Caco-2 (cell line): ENCODE data around the gene CFAP141. TPM values are rescaled to one million over a fixed set of nuclear protein-coding genes. Genes with fewer than 3 reads are reported as not detected.
"Not testable (repeated sequence)": the region's sequence is repeated elsewhere in the genome, so short reads cannot be mapped to it uniquely, and the experiment has no call there.

Experiments
- BruUV-seq: library from RNA; stranded (reverse); fragments of 400-500 nt; replicated peaks from 2 replicates; lab custom pipeline; 2021; lab: Mats Ljungman, UMichigan
- CTCF ChIA-PET: fragments of 300-600 bp; sonication (Branson Sonifier 250); formaldehyde crosslinking; loops from one replicate; lab custom pipeline; 2022; ENCODE audit warnings: antibody characterized with exemption; lab: Charles Lee
- POLR2A ChIA-PET: fragments of 300-600 bp; sonication (Branson Sonifier 250); formaldehyde crosslinking; loops from one replicate; lab custom pipeline; 2022; ENCODE audit warnings: antibody characterized with exemption; lab: Charles Lee
- DNase-seq, 2 experiments: peaks; one replicate each; pipeline versions ENCODE4 v3.0.0 to v3.0.0-alpha.2; 2020 to 2022
- H3K27me3 ChIP-seq: replicated peaks from 2 replicates; pipeline ENCODE4 v1.6.0; 2011; ENCODE audit warnings: low read length; ENCODE audit not compliant: control insufficient read depth, insufficient read depth
- H3K36me3 ChIP-seq: 2 replicates; pipeline ENCODE4 v1.5.1; 2011; ENCODE audit warnings: low read length; ENCODE audit not compliant: control insufficient read depth, insufficient read depth
- H3K4me1 ChIP-seq: fragments of 250-450 bp; sonication (Bioruptor Pico); 2 replicates; pipeline ENCODE4 v1.5.1; 2020; ENCODE audit warnings: mild to moderate bottlenecking
- H3K4me3 ChIP-seq: 2 replicates; pipeline ENCODE4 v1.5.1; 2011; ENCODE audit warnings: low read depth, mild to moderate bottlenecking, control low read depth, low read length
- H3K9me3 ChIP-seq: fragments of 250-450 bp; sonication (Bioruptor Pico); 2 replicates; pipeline ENCODE4 v1.5.1; 2020; ENCODE audit warnings: mild to moderate bottlenecking, moderate library complexity
- H3K27ac Mint-ChIP-seq: one replicate; pipeline ENCODE4 v1.8.0; 2022; ENCODE audit warnings: mixed read lengths; ENCODE audit not compliant: unreplicated experiment
- H3K27me3 Mint-ChIP-seq: one replicate; pipeline ENCODE4 v1.8.0; 2022; ENCODE audit warnings: mixed read lengths; ENCODE audit not compliant: insufficient read depth, unreplicated experiment
- H3K36me3 Mint-ChIP-seq: one replicate; pipeline ENCODE4 v1.8.0; 2022; ENCODE audit warnings: mild to moderate bottlenecking, mixed read lengths; ENCODE audit not compliant: insufficient read depth, unreplicated experiment
- H3K4me1 Mint-ChIP-seq: one replicate; pipeline ENCODE4 v1.8.0; 2022; ENCODE audit warnings: low read depth, mixed read lengths; ENCODE audit not compliant: unreplicated experiment
- H3K4me3 Mint-ChIP-seq: one replicate; pipeline ENCODE4 v1.8.0; 2022; ENCODE audit warnings: mild to moderate bottlenecking, moderate library complexity, mixed read lengths; ENCODE audit not compliant: unreplicated experiment
- H3K9me3 Mint-ChIP-seq: one replicate; pipeline ENCODE4 v1.8.0; 2022; ENCODE audit warnings: mixed read lengths; ENCODE audit not compliant: unreplicated experiment
- CTCF ChIP-seq, 2 experiments: fragments of 200-600 bp in 1 of 2; IDR thresholded peaks; 1 replicate in 1 of 2; 2 replicates in 1 of 2; pipeline versions ENCODE4 v1.5.1 to v1.8.0; 2011 to 2022; ENCODE audit warnings: antibody characterized with exemption in 1 of 2, control low read depth in 1 of 2, inconsistent platforms in 1 of 2, low read depth in 1 of 2, low read length in 1 of 2, mild to moderate bottlenecking in 1 of 2, moderate library complexity in 1 of 2; ENCODE audit not compliant: insufficient read depth in 1 of 2, severe bottlenecking in 1 of 2, unreplicated experiment in 1 of 2
- intact Hi-C: fragments of 100-400 bp; cut with micrococcal nuclease; formaldehyde crosslinking; loops from one replicate; pipeline ENCODE4 v1.10.0; 2022; ENCODE audit not compliant: unreplicated experiment
- total RNA-seq: library from RNA; stranded (reverse); gene quantifications from 2 replicates; pipeline ENCODE4 v1.2.3, GENCODE V29; 2022

Gene CFAP141
- total RNA-seq, 1 experiment from 2014 or later: not detected

- ChIA-PET CTCF (no interaction called here), POLR2A (no interaction called here)
- intact Hi-C loops: no loop called here
- H3K27me3 Mint-ChIP-seq: no peaks in the 10 kb centered on the region
- no peak for TF ChIP-seq CTCF (IDR thresholded peaks at IDR 0.05; ENCODE audit: insufficient read depth in 1 of 2, low read depth in 1 of 2, low read length in 1 of 2, severe bottlenecking in 1 of 2, unreplicated experiment in 1 of 2)
- no peak for DNase-seq
- Histone ChIP-seq H3K4me3 (no peak overlapping the region), H3K27me3 (no peaks in the 10 kb centered on the region), H3K9me3 (no peaks in the 10 kb centered on the region), H3K36me3 (peaks cover 2% of the 10 kb centered on the region; the same call in 1 of the 2 replicates), H3K4me1 (no peaks in the 10 kb centered on the region)
- H3K4me3 Mint-ChIP-seq: no peak overlapping the region
- BruUV-seq: no TSS peak
- H3K4me1 Mint-ChIP-seq: no peaks in the 10 kb centered on the region
- H3K36me3 Mint-ChIP-seq: peaks cover 58% of the 10 kb centered on the region
- H3K9me3 Mint-ChIP-seq: no peaks in the 10 kb centered on the region
- no peak overlapping the region for H3K27ac Mint-ChIP-seq
Observed at GRCh38 chr1:154207262-154207661, 1.1 kb upstream of the CFAP141 start.

GRCh38 chr1:154205778-154206177 is 355 bp downstream of the CFAP141 start:
- H3K27ac Mint-ChIP-seq, H3K9me3 Mint-ChIP-seq, H3K4me3 ChIP-seq, DNase-seq, intact Hi-C loops, H3K4me3 Mint-ChIP-seq, H3K4me1 Mint-ChIP-seq, H3K27me3 Mint-ChIP-seq, H3K9me3 ChIP-seq, H3K27me3 ChIP-seq, H3K36me3 ChIP-seq, H3K4me1 ChIP-seq, CTCF ChIA-PET, POLR2A ChIA-PET, BruUV-seq: not testable (repeated sequence)
- peaks cover 43% of the 10 kb centered on the region for H3K36me3 Mint-ChIP-seq

- peak in 1 of 2 experiments; percentile 31 for DNase-seq
- Histone ChIP-seq H3K36me3 (no peaks in the 10 kb centered on the region), H3K9me3 (no peaks in the 10 kb centered on the region), H3K4me3 (no peak overlapping the region), H3K4me1 (0 out of 2 replicates have a peak, but pooled peaks cover 3% of the 10 kb centered on the region), H3K27me3 (no peaks in the 10 kb centered on the region)
- H3K9me3 Mint-ChIP-seq: no peaks in the 10 kb centered on the region
- H3K36me3 Mint-ChIP-seq: peaks cover 6% of the 10 kb centered on the region
- BruUV-seq: no TSS peak
- no peak overlapping the region for H3K27ac Mint-ChIP-seq
- ChIA-PET CTCF (interaction anchor here (0.6 to 2.4 kb wide), 11 partner anchors 13 to 360 kb away, joined by 3 to 14 read pairs (median 4); partner anchors contain the start of genes AQP10, HAX1 and UBAP2L), POLR2A (interaction anchor here (0.7 kb wide), 1 partner anchor 21 kb away, joined by 3 read pairs; the partner anchor contains the start of gene UBAP2L)
- no peaks in the 10 kb centered on the region for H3K27me3 Mint-ChIP-seq
- TF ChIP-seq CTCF (IDR thresholded peaks at IDR 0.05; ENCODE audit: insufficient read depth in 1 of 2, low read depth in 1 of 2, low read length in 1 of 2, severe bottlenecking in 1 of 2, unreplicated experiment in 1 of 2): peak in 1 of 2 experiments; percentile 52
- intact Hi-C loops: loop anchor here (1.0 kb wide), 3 partner anchors 13 to 73 kb away; partner anchors contain the start of gene HAX1
- no peak overlapping the region for H3K4me3 Mint-ChIP-seq
- peaks cover 7% of the 10 kb centered on the region for H3K4me1 Mint-ChIP-seq
Observed at GRCh38 chr1:154199563-154199879, 6.6 kb downstream of the CFAP141 start.
